Fibroblast of skin of right biceps (primary cell): ENCODE results near the gene PHF13.

Experiments used
- DNase-seq: peaks from one replicate; pipeline ENCODE4 v3.0.0-alpha.2; 2013

The PHF13 gene

DNA sequence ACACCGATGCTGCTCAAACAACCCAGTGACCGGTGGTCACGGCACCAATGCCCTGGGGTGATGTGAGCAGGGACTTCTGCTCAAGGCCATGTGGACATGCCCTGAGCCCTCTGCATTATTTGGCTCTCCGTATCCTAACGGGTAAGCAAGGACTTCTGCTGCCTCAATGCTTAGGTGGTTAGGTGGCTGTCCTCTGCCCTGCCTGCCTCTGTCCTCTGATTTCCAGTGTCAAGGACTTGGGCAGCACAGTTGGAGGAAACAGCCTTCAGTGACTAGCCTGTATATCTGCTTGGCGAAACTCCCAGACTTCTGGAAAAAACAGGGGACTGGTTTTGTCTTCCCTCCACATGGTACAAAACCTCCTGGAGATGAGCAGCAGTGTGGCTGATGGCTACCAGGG is 53.6 kb downstream of the PHF13 start:
- DNase-seq = no peak

DNA sequence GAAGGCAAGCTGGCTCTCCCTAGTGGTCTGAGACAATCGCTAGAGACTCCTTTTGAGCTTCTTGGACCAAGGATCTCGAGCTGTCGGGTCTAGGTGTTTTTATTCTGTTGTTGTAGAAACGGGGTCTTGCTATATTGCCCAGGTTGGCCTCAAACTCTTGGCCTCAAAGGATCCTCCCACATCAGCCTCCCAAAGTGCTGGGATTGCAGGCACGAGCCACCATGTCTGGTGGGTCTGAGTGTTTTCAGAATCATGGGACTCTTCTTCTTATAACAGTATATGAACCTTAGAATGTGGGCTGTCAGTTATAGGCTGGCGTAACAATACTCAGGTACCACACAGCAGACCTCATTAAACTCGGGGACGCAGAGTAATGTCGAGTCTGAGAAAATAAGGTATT is 55.0 kb downstream of the PHF13 start:
- no peak for DNase-seq

GRCh38 chr1:6672558-6672957 is 59.0 kb downstream of the PHF13 start:
- no peak for DNase-seq
